Measurements from ENCODE around the gene GALNT9.
A peak's percentile ranks its signal among the peaks of the same experiment; 100 is the strongest.
"Not testable (repeated sequence)": the region's sequence is repeated elsewhere in the genome, so short reads cannot be mapped to it uniquely, and the experiment has no call there.

Gene GALNT9

DNA sequence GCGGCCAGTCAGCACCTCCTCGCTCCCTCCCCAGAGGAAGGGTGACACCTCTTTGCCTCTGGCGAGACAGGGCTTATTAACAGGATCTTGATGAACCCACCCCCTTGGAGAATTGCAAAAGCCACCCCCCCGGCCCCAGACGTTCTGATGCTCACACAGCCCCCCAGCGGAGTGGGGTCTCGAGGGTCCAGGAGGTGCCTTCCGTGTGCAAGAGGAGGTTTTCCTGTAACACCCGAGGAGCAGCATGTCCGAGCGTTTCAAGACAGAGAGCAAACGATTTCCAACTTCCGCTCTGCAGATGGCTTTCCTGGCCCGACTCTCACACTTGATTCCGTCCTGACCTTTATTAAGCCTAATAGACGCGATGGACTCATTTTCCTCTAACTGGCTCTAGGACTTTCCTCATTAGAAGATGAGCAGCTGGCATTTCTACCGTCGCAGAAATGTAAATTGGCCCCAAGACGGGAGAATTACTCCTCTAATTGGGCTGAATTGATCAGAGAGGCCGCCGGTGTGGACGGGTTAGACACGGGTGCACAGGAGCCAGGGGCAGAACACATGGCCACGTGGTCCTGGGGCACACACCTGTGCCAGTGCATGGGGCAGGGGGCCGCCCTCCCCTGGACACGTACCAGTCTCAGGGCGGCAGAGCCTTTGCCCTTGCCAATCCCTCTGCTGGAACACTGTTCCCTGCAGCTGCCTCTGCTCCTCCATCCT is 100.8 kb downstream of the GALNT9 start:
- no peak for DNase-seq

DNA sequence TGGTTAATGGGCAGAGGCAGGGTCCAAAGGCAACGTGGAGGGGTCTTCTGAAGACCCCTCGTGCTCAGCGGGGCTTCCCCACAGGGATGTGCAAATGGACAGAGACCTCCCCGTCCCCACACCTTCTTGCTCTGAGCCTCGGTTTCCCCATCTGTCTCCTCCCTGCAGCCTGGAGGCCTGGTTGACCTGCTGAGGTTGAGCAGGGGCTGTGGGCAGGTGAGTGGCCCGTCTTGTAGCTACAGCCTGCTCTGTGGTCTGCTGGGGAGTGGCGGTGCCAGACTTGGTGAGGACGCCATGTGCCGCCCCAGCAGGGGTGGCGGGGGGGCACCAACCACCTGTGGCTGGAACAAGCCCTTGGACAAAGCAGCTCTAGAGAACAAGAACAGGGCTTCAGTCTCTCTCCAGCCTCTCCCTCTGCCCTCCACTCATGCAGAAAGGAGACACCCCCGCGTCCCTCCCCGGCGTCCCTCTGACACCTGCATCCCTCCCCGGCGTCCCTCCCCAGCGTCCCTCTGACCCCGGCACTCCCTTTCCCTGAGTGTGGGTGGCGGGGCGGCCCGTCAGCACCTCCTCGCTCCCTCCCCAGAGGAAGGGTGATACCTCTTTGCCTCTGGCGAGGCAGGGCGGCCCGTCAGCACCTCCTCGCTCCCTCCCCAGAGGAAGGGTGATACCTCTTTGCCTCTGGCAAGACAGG is 101.5 kb downstream of the GALNT9 start:
- no peak for DNase-seq

DNA sequence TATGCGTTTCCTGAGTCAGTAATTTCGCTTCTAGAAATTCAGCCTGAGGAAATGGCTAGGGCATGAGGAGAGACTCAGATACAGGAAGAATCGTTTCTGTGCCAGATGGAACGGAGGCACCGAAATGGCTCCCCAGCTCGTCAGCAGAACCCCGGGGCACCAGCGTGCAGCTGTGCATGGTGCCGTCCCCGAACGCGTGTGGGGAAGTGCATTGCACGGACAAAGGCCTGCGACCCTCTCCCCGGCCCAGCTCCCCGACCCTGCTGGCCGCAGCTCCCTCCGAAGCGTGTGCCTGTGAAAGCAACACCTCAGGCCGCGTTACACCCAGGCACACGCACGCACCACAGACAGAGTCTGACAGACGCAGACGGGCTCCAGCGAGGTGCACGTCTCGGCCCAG is 102.3 kb downstream of the GALNT9 start:
- DNase-seq, result no peak

DNA sequence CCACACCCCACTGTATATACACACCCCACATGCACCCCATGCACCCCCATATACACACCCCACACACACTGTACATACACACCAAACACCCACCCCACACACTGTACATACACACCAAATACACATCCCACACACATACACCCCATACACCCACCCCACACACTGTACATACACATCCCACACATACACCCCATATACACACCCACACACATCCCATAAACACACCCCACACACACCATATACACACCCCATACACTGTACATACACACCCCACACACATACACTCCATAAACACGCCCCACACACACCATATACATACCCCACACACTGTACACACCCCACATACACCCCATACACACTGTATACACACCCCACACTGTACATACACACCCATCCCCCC is 102.8 kb downstream of the GALNT9 start:
- DNase-seq, result no peak

DNA sequence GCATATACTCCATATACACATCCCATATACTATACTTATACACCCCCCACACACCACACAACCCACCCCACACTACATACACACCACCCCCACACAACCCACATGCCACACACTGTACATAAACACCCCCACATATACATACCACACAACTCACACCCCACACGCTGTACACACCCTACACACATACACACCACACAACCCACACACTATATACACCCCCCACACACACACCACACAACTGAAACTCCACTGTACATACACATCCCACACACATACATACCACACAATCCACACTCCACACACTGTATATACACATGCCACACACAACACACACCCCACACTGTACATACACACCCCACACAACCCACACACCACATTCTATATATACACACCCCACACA is 104.2 kb downstream of the GALNT9 start:
- no peak for DNase-seq

DNA sequence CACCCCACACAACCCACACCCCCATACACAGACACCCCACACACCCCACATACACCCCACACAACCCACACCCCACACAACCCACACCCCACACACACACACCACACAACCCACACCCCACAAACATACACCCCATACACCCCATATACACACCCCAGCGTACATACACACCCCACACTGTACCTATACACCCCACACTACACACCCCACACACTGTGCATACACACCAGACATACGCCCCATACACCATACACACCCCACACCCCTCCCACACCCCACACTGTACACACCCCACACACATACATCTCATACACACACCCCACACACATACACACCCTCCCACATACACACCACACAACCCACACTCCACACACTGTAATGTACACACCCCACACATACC is 104.9 kb downstream of the GALNT9 start:
- DNase-seq, result no peak

DNA sequence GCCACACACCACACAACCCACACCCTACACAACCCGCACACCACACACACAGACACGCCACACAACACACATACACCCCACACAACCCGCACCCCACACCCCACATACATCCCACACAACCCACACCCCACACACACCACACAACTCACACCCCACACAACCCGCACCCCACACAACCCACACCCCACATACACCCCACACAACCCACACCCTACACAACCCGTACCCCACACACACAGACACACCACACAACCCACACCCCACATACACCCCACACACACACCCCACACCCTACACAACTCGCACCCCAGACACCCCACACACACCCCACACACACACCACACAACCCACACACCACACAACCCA is 106.6 kb downstream of the GALNT9 start:
- DNase-seq, result no peak

DNA sequence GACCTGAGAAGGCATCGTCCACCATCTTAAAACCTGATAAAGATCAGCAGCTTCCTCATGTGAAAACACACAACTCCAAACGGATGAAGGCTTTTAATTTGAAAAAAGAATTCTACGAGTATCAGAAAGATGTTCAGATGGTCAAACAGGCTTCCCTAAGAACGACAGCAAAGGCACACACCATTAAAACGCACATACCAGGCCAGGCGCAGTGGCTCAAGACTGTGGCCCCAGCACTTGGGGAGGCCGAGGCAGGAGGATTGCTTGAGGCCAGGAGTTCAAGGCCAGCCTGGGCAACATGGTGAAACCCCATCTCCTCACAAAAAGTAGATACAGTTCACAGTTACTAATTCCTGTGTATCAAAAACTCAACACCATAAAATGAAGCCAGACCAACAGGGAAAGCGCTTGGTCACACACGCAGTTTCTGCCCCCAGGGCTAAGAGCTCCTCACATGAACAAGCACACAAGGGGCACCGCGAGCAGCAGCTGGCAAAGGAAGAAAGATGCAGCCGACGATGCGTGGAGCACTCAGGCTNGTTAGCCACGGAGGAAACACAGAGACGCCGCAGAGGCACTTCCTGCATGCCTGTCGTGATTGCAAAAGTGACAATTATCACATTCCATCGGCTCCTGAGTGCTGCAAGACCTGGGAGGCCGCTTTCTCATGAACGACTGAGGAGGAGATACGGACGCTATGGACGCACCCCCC is 107.1 kb downstream of the GALNT9 start:
- DNase-seq, result peak in 1 of 2 experiments; percentile 6

DNA sequence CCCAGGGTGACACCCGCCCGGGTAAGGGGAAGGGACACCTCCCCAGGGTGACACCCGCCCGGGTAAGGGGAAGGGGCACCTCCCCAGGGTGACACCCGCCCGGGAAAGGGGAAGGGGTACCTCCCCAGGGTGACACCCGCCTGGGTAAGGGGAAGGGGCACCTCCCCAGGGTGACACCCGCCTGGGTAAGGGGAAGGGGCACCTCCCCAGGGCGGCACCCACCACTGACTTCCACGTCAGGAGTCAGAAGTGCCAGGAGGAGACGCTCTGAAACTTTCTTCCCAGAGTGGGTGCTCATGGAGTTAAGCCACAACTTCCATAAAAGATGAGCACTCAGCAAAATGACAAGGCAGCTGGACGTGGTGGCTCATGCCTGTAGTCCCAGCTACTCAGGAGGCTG is 109.6 kb downstream of the GALNT9 start:
- DNase-seq, result not testable (repeated sequence)

DNA sequence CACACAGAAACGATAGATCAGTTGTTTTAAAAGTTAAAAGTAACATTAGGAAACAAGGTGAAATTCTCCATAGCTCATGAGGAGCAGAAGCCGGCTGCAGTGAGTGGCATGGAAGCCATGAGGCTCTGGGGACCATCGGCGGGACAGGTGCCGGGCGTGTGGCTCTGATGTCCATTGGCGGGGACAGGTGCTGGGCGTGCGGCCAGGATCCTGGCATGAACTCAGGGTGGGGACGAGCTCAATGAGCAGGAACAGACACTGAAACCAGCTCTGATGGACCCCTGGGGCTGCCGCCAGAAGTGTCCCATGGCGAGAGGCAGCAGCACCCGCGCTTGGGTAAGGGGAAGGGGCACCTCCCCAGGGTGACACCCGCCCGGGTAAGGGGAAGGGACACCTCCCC is 110.1 kb downstream of the GALNT9 start:
- DNase-seq, result peak in 1 of 2 experiments; percentile 11

DNA sequence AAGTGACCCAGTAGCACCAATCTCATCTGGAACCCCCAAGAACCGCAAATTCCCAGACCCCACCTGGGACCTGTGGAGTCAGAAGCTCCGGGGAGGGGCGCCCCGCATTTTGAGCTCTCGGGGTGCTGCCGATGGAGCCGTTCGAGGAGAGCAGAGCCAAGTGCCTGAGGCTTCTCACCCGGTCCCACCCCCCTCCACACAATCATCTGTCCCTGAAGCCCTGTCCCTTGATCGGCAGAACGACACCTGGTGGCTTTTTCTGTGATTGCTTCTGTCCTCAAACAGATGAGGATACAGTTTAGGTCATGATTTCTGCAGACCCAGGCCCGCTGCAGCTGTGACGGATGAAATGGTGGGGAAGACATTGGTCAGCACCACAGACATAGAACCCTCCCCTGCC is 110.5 kb downstream of the GALNT9 start:
- DNase-seq, result peak; percentile 35 to 41

DNA sequence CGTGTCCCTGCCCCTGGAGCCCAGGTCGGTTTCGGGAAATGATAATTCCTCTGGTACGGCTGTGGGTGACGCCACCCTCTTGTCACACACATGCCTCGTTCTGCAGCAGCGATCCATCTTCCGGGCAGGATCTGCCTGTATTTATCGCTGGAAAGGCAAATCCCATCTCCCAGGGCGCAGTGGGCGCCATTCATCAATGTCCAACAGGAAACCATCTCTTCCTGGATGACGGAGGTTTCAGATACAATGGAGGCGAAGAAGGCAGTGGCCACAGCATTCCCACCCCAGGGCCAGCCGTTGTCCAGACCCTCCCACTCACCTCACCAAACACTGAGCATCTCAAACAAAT is 110.9 kb downstream of the GALNT9 start:
- DNase-seq, result no peak

DNA sequence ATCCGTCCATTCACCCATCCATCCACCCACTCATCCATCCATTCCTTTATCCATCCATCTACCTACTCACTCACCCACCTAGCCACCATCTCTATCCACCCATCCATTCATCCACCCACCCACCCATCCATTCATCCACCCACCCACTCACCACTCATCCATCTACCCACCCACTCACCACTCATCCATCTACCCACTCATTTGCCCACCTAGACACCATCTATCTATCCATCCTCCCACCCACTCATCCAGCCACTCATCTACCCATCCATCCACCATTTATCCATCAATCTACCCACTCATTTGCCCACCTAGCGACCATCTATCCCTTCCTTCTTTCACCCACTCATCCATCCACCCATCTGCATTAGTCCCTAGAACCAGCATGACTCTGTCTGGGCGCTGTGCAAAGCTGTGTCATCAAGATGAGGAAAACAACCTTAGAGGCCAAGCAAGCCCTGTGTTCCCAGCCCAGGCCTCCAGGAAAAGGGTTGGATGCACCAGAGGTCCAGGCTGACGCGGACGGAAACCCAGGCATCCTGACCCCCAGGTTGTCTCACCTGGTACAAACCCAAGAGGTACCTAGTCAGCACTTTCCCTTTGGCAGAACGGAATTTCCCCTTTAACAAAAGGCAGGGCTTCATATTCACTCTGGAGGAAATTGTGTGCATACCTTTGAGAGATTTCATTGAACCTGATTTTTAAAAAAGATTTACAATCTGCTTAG is 111.4 kb downstream of the GALNT9 start:
- DNase-seq, result no peak

DNA sequence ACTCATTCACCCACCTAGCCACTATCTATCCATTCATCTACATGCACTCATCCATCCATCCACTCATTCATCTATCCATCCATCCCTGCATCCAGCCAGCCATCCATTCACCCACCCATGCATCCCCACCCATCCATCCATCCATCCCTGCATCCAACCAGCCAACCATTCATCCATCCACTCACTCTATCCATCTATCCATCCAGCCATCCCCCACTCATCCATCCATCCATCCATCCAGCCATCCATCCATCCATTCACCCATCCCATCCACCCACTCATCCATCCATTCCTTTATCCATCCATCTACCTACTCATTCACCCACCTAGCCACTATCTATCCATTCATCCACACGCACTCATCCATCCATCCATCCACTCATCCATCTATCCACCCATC is 112.0 kb downstream of the GALNT9 start:
- no peak for DNase-seq

DNA sequence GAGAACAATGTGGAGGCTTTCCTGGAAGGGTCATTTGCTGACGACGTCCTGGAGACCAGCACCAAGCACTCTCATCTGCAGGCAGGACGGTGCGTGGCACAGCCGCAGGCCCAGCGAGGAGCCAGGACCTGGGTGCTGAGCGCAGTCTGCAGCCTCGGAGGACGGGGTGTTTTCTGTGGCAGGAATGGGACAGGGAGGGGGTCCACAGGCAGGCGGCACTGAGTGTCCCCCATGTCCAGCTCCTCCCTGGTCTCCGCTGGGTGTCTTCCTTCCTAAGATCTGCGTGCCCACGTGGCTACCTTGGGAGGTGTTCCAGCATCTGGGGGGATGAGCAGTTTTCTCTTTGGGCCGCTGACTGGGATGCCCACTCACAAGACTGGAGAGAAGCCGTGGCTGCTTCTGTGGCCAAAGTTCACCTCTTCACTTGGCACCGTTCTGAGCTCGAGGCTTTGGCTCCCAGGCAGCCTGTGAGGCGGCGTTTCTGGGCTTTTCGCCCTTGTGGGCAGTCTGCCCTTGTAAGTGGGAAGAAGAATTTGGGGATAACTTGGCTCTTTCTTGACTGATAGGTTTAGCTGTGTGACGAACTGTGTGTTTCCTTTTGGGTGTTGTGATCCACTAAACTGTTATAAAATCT is 112.9 kb downstream of the GALNT9 start:
- no peak for DNase-seq

DNA sequence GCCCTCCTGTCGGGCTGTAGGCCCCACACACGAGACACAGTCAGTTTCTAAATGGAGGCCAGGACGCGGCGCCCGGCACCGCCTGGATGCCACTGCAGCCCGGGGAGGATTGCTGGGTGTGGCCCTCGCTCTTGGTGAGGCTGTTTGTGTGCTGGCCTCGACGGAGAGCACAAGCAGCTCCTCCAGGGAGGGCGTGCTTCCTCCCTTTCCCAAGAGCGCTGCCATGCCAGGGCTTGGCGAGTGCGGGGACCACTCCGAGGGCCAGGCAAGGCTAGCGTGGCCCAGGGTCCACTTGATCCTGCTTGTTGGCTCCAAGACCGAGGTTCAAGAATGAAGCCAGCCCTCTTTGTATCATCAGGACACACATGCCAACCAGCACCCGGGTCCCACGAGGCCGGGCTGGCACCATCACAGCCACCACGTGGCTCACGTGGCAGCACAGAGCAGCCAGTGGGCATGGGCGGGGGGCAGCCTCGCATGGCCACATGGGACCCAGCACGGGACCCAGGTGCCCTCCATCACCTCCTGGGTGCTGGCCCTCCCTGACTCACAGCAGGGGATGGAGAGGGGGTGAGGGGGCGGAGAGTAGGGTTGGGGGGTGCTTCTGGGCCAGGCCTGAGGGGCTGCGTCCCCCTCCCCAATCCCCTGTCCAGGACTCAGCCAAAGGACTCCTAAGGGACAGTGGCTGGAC is 113.9 kb downstream of the GALNT9 start:
- DNase-seq, result no peak

DNA sequence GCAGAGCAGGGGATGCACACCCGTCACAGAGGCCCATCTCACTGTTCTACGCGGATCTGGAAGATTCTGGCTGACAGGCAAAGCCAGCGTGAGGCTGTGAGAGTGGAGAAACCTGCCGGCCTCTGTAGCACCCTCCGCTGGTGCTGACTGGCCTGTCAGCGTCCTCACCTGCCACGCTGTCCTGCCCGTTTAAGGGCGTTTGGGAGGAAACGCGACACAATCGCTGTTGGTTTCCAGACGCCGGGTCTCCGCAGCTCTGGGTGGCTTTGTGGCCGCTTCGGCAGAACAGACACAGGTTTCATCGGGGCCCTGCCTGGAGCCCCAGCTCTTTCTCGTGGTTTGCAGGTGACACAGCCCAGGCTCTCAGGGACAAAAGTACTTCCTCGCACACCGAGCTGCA is 114.5 kb downstream of the GALNT9 start:
- no peak for DNase-seq

DNA sequence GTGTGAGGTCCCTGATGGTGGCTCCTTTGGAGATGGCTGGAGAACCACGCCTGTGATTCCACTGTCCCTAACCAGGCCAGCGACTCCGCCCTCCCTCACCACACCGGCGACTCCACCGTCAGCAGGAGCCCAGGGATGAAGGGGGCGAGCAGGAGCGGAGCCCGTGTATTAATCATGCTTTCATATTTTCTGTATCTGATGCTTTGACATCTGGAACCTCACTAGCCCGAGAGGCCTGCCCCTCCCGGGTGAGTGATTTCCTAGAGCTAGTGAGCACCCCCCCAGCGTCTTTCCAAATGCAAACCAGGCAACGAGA is 115.3 kb downstream of the GALNT9 start:
- DNase-seq, result no peak

DNA sequence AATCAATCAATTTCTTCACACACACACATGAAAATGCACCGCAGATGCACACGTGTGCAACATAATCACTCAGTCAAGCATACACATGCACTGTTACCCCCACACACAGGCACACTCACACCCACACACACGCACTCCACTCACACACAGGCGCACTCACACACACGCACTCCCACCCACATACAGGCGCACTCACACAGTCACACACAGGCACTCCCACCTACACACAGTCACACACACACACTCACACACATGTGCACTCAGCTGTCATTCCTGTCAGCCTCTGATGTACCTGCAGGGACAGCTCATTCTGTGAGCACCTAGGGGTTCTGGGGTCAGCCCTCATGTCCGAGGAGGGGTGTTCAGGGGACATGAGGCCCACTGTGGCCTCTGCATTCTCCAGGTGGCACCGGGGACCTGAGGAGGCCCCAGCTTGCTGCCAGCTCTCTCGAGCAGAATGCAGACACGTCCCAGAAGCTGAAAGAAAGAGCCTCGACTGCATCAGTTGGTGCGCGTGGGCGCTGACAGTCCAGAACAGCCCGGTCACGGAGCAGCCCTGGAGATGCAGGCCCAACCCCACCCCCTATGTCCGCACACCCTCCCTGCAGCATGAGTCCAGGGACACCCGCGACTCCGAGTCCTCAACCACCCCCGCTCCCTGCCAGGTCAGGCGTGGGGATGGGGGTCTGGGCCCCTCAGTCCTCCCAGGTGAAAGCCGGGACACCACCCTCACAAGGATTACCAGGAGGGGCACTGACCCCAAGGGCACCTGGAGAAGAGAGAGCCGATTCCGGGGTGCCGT is 115.8 kb downstream of the GALNT9 start:
- DNase-seq, result no peak

DNA sequence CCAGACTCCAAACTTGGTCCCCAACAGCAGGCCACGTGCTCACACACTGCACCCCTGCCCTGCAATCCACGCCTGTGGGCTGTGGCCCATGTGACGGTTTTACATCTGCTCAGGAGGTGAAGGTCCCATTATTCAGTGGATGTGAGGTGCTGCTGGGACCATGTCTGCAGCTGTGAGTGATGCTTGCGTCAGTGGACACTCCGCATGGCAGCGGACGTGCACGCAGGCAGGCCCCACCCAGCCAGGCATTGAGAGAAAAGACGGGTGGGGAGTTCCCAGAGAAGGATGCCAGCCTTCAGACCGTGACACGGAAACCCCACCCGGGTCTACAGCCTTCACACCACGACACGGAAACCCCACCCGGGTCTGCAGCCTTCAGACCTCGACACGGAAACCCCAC is 117.6 kb downstream of the GALNT9 start:
- DNase-seq, result no peak

DNA sequence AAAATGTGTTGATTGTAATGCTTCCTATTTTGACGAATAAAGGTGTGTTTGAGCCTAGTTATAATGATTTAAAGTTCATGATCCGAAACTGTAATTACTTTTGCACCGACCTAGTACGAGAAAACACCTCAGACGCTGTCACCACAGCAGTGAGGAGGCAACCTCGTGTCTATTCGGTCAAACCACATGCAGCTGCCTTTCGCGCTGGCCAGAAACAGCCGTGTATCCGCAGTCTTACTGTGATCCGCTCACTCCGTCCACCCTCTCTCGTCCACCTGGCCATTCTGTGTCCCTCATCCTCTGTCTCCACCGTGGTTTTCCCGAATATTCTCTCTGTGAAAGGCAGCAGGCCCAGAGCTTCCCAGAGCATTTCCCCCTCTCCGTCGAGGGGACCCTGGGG is 118.1 kb downstream of the GALNT9 start:
- no peak for DNase-seq
